HG03342 (cell line): ENCODE measurements around the gene DNAH10.
"Not testable (repeated sequence)": the region's sequence is repeated elsewhere in the genome, so short reads cannot be mapped to it uniquely, and the experiment has no call there.

Experiments used
- ATAC-seq: cut with Tn5 transposase; IDR thresholded peaks from one replicate; pipeline ENCODE4 v1.9.1; 2021; ENCODE audit warnings: mild to moderate bottlenecking, moderate library complexity; ENCODE audit not compliant: unreplicated experiment

Gene DNAH10

DNA sequence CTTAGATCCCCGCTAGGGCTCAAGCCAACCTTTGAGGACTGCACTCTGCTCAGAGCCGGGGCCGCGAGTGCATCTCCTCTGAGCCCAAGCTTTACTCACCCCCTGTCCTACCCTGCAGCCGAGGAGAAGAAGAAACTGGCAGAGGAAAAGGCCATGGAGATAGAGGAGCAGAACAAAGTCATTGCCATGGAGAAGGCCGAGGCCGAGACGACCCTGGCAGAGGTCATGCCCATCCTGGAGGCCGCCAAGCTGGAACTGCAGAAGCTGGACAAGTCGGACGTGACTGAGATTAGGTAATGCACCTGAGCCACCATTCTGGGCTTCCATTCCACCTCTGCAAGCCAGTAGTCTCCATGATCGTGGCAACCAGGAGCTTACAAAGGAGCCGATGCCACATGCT, 140.7 kb downstream of the DNAH10 start:
- no peak for ATAC-seq

DNA sequence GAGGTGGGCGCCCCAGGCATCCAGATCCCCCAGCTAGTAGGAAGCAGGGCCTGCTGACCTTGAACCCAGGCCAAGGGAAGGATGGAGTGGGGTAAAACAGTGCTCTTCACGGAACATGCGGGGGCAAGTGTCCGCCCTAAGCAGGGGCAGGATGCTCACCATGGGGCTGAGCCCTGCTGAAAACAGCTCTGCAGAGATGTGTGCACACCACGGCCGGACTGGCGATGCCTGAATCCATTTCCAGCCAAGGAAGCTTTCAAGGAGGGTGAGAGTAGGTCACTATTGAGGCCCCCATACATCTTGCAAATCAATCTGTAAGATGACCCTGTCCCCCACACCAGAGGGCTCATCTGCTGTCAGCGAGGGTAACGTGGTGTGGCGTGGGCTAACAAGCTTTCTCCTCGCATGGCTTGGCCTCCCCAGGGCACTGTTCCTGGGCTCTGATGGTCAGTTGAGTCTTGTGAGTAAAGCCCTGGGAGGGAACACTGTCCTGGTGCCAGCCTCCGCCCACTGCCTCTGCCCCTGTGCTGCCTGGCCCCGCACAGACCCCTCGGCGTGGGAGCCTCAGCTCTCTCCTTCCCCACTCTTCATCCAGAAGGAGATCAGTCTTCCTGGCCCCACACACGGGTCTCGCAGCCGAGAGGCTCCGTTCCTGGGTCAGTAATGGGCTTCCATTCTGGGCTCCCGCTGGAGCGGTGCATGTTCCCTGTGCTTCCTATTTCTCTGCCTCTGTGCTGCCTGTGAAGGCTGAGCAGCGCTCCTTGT, 141.4 kb downstream of the DNAH10 start:
- ATAC-seq: no peak

DNA sequence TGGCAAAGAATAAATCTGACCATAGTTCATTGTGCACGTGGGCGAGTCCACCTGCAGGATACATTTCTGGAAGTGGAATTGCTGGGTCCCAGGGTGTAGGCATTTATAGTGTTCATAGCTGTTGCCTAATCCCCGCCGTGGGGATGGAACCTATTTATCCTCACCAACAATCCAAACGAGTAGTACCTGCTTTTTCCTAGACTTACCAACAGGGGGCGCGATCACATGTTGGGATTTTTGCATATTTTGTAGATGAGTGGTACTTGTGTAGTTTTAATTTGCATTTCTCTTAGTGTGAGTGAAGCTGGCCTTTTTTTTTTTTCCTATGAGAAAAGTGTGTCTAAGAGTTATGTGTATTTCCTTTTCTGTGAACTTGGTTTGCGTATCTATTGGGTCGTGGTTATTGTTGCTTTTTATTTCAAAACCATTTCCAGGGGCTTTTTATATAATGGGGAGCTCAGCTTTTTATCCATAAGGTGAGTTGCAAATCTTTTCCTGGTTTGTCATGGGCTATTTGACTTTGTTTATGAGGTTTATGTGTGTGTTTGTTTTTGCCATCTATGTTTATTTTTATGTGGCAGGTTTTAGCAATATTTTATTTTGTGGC, 143.3 kb downstream of the DNAH10 start:
- ATAC-seq: no peak

DNA sequence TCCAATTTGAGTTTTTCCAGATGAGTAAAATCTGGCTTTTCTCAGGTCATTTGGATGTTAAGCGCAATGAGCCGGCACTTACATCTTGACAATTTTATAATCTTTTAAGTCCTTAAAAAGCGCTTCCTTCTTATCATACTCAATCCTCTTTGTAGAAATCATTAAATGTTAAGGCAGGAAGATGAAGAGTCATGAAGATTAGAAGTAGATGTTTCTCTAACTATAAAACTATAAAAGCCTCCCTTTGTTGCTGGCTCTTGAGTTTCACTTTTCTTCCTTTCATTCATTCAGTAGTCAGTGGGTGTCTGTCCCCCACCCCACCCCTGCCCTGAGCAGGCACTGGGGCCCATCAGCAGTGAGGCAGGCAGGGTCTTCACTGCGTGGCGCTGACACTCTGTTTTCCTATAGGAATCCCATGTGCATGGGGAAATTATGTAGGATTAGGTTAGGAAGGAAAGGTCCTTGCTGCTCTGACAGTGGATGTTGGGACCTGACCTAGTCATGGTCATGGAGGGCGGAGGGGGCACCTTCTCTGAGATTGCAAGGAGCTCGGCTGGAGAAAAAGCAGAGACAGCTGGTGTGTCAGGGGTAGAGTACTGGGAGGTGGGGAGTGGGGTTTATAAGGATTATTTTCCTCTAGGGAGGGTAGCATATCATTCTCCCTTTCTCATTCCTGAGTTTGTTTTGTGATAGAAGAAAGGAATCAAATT, 144.8 kb downstream of the DNAH10 start:
- no peak for ATAC-seq

GRCh38 chr12:123907726-123908476, 145.8 kb downstream of the DNAH10 start:
- no peak for ATAC-seq

GRCh38 chr12:123908884-123909725, 147.0 kb downstream of the DNAH10 start:
- ATAC-seq: no peak

- ATAC-seq: no peak
These were observed 148.0 kb downstream of the DNAH10 start for GRCh38 chr12:123910057-123910456.

- ATAC-seq: no peak
These were observed 148.7 kb downstream of the DNAH10 start for GRCh38 chr12:123910761-123911193.

- not testable (repeated sequence) for ATAC-seq
These were observed 149.7 kb downstream of the DNAH10 start for GRCh38 chr12:123911672-123912409.

DNA sequence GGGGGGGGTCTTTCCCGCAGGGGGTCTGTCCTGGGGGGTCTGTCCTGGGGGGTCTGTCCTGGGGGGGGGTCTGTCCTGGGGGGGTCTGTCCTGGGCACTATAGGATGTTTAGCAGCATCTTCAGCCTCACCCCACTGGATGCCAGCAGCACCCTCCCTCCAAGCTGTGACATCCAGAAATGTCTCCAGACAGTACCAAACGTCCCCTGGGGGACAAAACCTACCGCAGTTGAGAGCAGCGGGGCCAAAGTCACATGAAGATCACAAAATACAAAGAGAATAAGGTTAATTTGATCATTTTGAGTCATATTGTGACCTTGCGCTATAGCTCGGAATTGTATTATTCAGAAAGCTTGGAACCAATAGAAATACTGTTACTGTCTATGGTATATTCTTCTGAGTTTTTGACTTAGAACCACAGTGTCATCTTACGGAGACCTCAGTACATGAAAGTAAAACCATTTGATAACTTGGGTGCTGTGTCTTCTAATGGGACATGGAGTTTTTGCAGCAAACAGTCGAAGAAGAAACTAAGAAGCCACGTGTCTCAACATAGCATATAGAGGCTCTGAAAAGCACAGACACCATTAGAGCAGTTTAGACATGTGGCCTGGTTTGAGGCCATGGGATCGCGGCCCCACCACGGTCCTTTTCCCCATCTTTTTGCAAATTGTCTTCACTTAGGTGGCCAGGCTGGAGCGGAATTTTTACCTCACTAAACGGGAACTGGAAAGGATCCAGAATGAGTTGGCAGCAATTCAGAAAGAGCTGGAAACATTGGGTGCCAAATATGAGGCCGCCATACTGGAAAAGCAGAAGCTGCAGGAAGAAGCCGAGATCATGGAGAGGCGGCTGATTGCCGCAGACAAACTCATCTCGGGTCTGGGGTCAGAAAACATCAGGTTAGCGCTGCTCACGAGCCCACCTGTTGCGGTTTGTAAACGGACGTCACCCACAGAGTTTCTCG, 150.6 kb downstream of the DNAH10 start:
- no peak for ATAC-seq

- no peak for ATAC-seq
These were observed 152.7 kb downstream of the DNAH10 start for GRCh38 chr12:123914726-123915333.

- no peak for ATAC-seq
These were observed 154.6 kb downstream of the DNAH10 start for GRCh38 chr12:123916729-123917128.

DNA sequence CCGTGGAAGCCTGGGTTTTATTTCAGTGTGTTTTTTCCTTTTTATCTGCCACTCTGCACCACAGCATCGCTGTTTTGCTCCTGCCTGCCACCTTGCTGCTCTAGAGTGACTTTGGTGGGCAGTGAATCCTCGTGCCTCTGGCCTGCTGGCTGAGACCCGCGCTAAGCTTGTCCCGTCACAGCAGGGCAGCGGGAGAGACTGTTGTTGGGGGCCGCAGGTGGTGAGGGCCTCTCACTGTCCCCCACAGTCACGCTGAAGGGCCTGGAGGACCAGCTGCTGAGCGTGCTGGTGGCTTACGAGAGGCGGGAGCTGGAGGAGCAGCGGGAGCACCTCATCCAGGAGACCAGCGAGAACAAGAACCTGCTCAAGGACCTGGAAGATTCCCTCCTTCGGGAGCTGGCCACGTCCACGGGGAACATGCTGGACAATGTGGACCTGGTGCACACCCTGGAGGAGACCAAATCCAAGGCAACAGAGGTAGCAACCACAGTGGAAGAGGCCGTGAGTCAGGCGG, 155.3 kb downstream of the DNAH10 start:
- no peak for ATAC-seq

- ATAC-seq: no peak
These were observed 157.9 kb downstream of the DNAH10 start for GRCh38 chr12:123919980-123920360.

- no peak for ATAC-seq
These were observed 160.9 kb downstream of the DNAH10 start for GRCh38 chr12:123923038-123923437.

DNA sequence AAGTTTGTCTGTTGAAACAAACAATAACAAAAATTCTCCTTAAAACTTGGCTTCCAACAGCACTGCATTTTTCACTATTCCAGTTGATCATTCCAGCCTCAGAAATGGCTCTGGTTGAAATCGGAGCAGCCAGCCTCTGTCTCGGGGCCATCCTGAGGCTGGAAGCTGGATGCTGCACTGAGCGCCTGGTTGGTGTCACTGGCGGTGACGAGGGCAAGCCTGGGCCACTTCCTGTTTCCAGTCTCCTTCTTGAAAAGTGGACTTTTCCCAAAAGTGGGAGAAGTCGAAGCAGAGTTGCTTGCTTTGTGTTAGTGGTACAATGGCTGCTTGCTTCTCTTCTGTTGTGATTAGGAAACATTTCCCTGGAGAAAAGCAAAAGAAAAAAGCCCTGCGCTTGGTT, 161.8 kb downstream of the DNAH10 start:
- ATAC-seq: no peak

DNA sequence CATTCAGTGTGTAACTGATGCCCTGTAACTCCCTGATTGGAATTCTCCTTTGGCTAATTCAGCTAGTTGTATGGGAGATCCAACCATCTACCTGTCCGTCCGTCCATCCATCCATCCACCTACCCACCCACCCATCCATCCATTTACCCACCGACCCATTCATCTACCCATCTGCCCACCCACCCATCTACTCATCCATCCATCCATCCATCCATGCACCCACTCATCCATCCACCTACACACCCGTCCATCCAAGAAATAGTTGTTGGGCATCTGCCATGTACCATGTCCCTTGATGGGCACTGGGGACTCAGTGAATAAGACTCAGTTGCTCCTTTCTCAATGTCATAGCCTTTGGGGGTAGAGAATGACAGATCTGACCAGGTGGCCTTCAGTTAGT, 162.4 kb downstream of the DNAH10 start:
- ATAC-seq: no peak
